ENCODE data around the gene KIF26B. TPM values are rescaled to one million over a fixed set of nuclear protein-coding genes. Genes with fewer than 3 reads are reported as not detected.

The KIF26B gene
- total RNA-seq, 1 experiment from 2014 or later: 1.2 TPM

DNA sequence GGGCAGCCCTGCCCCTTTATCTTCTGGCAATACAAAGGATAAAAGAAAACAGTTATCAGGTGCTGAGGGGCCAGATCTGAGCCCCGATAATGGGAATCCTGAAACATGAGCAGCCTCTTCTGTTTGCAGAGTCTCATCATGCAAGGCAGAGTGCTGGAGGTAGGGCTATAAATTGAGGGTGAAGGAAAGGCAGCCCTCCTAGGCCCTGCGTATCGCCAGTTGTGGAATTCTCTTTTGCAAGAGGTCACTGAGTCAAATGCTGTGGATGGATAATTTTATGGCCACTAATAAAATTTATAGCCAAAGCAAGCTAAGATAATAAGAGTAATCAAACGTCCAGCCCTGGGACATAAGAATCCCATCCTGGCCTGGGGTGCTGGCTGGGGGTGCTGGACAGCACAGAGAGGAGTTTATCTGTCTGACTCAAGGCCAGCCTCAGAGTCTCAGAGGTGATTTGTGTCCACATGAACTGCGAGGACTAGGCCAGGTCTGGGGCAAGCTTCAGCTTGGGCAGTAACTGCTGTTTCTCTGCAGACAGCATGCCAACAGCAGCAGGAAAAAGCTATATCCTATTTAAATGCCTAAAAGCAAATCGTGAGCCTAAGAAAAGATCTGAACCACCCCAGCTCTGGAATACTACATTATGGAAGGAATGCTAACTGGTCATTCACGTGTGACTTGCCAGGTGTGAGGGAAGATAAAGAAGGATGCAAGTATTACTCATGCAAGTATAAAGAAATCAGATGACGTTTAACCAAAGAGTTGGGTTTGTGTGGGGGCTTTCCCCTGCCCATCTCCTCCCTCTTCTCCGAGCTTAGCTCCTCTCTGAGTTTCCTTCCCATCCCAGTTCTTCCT, 254.8 kb downstream of the KIF26B start:
- Mint-ChIP-seq H3K27me3 (ENCODE audit: low read depth) (no peaks in the 10 kb centered on the region), H3K4me3 (no peak overlapping the region), H3K36me3 (no peaks in the 10 kb centered on the region), H3K27ac (no peak overlapping the region), H3K4me1 (peaks cover 6% of the 10 kb centered on the region), H3K9me3 (no peaks in the 10 kb centered on the region)
- ChIA-PET CTCF (no interaction called here), POLR2A (no interaction called here)
- TF ChIP-seq, protein P1, sequence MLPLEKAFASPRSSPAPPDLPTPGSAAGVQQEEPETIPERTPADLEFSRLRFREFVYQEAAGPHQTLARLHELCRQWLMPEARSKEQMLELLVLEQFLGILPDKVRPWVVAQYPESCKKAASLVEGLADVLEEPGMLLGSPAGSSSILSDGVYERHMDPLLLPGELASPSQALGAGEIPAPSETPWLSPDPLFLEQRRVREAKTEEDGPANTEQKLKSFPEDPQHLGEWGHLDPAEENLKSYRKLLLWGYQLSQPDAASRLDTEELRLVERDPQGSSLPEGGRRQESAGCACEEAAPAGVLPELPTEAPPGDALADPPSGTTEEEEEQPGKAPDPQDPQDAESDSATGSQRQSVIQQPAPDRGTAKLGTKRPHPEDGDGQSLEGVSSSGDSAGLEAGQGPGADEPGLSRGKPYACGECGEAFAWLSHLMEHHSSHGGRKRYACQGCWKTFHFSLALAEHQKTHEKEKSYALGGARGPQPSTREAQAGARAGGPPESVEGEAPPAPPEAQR (CRISPR knock-in tag; IDR thresholded peaks at IDR 0.05): no peak
- TF ChIP-seq ZNF232 (CRISPR knock-in tag; IDR thresholded peaks at IDR 0.05): no peak
- TF ChIP-seq, protein P2, sequence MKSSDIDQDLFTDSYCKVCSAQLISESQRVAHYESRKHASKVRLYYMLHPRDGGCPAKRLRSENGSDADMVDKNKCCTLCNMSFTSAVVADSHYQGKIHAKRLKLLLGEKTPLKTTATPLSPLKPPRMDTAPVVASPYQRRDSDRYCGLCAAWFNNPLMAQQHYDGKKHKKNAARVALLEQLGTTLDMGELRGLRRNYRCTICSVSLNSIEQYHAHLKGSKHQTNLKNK (CRISPR knock-in tag; IDR thresholded peaks at IDR 0.05): no peak
- TF ChIP-seq, protein P3, sequence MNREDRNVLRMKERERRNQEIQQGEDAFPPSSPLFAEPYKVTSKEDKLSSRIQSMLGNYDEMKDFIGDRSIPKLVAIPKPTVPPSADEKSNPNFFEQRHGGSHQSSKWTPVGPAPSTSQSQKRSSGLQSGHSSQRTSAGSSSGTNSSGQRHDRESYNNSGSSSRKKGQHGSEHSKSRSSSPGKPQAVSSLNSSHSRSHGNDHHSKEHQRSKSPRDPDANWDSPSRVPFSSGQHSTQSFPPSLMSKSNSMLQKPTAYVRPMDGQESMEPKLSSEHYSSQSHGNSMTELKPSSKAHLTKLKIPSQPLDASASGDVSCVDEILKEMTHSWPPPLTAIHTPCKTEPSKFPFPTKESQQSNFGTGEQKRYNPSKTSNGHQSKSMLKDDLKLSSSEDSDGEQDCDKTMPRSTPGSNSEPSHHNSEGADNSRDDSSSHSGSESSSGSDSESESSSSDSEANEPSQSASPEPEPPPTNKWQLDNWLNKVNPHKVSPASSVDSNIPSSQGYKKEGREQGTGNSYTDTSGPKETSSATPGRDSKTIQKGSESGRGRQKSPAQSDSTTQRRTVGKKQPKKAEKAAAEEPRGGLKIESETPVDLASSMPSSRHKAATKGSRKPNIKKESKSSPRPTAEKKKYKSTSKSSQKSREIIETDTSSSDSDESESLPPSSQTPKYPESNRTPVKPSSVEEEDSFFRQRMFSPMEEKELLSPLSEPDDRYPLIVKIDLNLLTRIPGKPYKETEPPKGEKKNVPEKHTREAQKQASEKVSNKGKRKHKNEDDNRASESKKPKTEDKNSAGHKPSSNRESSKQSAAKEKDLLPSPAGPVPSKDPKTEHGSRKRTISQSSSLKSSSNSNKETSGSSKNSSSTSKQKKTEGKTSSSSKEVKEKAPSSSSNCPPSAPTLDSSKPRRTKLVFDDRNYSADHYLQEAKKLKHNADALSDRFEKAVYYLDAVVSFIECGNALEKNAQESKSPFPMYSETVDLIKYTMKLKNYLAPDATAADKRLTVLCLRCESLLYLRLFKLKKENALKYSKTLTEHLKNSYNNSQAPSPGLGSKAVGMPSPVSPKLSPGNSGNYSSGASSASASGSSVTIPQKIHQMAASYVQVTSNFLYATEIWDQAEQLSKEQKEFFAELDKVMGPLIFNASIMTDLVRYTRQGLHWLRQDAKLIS (CRISPR knock-in tag; IDR thresholded peaks at IDR 0.05; ENCODE audit: borderline replicate concordance): no peak
- no peak for TF ChIP-seq NR2C2 (CRISPR knock-in tag; IDR thresholded peaks at IDR 0.05)
- TF ChIP-seq, protein P4, sequence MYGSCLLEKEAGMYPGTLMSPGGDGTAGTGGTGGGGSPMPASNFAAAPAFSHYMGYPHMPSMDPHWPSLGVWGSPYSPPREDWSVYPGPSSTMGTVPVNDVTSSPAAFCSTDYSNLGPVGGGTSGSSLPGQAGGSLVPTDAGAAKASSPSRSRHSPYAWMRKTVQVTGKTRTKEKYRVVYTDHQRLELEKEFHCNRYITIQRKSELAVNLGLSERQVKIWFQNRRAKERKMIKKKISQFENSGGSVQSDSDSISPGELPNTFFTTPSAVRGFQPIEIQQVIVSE (CRISPR knock-in tag; IDR thresholded peaks at IDR 0.05; ENCODE audit: borderline replicate concordance): no peak
- TF ChIP-seq SOX15 (CRISPR knock-in tag; IDR thresholded peaks at IDR 0.05): no peak
- no peak for TF ChIP-seq RORB (CRISPR knock-in tag; IDR thresholded peaks at IDR 0.05)
- TF ChIP-seq ATF1 (CRISPR knock-in tag; IDR thresholded peaks at IDR 0.05): no peak
- TF ChIP-seq, protein P5, sequence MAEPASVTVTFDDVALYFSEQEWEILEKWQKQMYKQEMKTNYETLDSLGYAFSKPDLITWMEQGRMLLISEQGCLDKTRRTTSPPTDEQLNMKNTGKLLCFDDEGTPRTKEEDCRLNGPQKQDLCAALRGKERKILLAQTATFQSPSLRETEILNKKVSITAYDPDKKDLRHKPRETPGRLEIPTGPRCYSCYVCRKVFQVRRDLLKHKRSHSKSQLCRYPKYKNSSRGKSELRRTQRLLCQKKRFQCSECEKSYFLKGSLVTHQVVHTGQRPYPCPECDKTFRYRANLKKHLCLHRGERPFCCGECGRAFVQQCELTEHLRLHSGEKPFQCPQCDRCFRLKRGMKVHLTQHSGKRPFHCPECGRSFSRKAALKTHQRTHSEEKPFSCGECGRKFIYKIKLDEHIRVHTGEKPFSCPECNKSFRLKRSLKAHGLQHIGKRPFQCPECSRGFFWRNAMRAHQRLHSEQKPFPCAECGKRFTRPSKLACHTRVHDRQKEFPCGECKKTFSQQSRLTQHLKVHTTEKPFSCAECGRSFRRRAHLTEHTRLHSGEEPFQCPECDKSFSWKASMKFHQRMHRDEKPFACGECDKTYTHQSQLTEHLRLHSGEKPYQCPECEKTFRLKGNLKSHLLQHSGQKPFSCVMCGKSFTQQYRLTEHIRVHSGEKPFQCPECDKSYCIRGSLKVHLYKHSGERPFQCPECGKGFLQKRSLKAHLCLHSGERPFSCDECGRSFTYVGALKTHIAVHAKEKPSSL (CRISPR knock-in tag; conservative IDR thresholded peaks at IDR 0.05): no peak
- TF ChIP-seq, protein P6, sequence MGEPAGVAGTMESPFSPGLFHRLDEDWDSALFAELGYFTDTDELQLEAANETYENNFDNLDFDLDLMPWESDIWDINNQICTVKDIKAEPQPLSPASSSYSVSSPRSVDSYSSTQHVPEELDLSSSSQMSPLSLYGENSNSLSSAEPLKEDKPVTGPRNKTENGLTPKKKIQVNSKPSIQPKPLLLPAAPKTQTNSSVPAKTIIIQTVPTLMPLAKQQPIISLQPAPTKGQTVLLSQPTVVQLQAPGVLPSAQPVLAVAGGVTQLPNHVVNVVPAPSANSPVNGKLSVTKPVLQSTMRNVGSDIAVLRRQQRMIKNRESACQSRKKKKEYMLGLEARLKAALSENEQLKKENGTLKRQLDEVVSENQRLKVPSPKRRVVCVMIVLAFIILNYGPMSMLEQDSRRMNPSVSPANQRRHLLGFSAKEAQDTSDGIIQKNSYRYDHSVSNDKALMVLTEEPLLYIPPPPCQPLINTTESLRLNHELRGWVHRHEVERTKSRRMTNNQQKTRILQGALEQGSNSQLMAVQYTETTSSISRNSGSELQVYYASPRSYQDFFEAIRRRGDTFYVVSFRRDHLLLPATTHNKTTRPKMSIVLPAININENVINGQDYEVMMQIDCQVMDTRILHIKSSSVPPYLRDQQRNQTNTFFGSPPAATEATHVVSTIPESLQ (CRISPR knock-in tag; IDR thresholded peaks at IDR 0.05): no peak
- no peak for TF ChIP-seq ZNF396 (CRISPR knock-in tag; IDR thresholded peaks at IDR 0.05; ENCODE audit: borderline replicate concordance)
- no peak for TF ChIP-seq ETV6 (CRISPR knock-in tag; IDR thresholded peaks at IDR 0.05)
- no peak for TF ChIP-seq CREB1 (CRISPR knock-in tag; IDR thresholded peaks at IDR 0.05)
- no peak for TF ChIP-seq NFYB (CRISPR knock-in tag; conservative IDR thresholded peaks at IDR 0.05; ENCODE audit: low read depth)
- TF ChIP-seq ZNF416 (CRISPR knock-in tag; IDR thresholded peaks at IDR 0.05): no peak
- TF ChIP-seq, protein P7, sequence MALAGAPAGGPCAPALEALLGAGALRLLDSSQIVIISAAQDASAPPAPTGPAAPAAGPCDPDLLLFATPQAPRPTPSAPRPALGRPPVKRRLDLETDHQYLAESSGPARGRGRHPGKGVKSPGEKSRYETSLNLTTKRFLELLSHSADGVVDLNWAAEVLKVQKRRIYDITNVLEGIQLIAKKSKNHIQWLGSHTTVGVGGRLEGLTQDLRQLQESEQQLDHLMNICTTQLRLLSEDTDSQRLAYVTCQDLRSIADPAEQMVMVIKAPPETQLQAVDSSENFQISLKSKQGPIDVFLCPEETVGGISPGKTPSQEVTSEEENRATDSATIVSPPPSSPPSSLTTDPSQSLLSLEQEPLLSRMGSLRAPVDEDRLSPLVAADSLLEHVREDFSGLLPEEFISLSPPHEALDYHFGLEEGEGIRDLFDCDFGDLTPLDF (CRISPR knock-in tag; IDR thresholded peaks at IDR 0.05): no peak
- DNase-seq (ENCODE audit: low spot score): no peak
- no peak for ATAC-seq
